BE2C (cell line): ENCODE data around the gene IL9.

Source experiments
- DNase-seq: peaks from one replicate; pipeline ENCODE4 v3.0.0-alpha.2; 2020
- H3K27me3 ChIP-seq: fragments of 250-450 bp; sonication (Bioruptor Pico); 2 replicates; pipeline ENCODE4 v1.5.1; 2020; ENCODE audit warnings: mild to moderate bottlenecking
- H3K36me3 ChIP-seq: fragments of 250-450 bp; sonication (Bioruptor Pico); 2 replicates; pipeline ENCODE4 v1.5.1; 2020; ENCODE audit warnings: mild to moderate bottlenecking
- H3K4me1 ChIP-seq: fragments of 250-450 bp; sonication (Bioruptor Pico); 2 replicates; pipeline ENCODE4 v1.5.1; 2020
- H3K4me3 ChIP-seq: 2 replicates; pipeline ENCODE4 v1.5.1; 2011; ENCODE audit warnings: low read depth, low read length
- H3K9me3 ChIP-seq: fragments of 250-450 bp; sonication (Bioruptor Pico); 2 replicates; pipeline ENCODE4 v1.5.1; 2020
- TF ChIP-seq, protein P1 (sequence below): IDR thresholded peaks from 2 replicates; pipeline ENCODE4 v1.5.1; 2012; ENCODE audit warnings: mild to moderate bottlenecking, low read depth, low read length

IL9 gene

DNA sequence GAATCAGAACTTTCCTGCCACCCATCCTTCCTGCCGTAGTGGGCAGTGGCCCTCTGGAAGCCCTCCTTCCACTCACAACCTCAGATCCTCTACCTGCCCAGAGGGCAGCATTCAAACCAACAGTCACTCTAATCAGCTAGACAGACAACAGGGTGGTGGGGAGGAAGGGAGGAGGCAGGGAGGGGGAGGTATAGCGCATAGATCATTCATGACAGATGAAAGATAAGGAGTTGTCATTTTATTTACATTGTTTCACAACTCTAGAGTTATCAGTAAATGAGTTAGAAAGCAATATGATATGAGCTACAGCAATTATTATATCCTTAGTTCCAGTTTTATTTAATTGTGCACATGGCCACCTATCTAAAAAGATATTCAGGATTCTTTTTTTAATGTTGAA, 852 bp downstream of the IL9 start:
- TF ChIP-seq, protein P1, sequence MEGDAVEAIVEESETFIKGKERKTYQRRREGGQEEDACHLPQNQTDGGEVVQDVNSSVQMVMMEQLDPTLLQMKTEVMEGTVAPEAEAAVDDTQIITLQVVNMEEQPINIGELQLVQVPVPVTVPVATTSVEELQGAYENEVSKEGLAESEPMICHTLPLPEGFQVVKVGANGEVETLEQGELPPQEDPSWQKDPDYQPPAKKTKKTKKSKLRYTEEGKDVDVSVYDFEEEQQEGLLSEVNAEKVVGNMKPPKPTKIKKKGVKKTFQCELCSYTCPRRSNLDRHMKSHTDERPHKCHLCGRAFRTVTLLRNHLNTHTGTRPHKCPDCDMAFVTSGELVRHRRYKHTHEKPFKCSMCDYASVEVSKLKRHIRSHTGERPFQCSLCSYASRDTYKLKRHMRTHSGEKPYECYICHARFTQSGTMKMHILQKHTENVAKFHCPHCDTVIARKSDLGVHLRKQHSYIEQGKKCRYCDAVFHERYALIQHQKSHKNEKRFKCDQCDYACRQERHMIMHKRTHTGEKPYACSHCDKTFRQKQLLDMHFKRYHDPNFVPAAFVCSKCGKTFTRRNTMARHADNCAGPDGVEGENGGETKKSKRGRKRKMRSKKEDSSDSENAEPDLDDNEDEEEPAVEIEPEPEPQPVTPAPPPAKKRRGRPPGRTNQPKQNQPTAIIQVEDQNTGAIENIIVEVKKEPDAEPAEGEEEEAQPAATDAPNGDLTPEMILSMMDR, result no peak
- H3K4me3 ChIP-seq, result no peak overlapping the region
- no peaks in the 10 kb centered on the region for H3K36me3 ChIP-seq
- H3K4me1 ChIP-seq, result no peaks in the 10 kb centered on the region
- peaks cover 21% of the 10 kb centered on the region for H3K27me3 ChIP-seq
- no peak for DNase-seq
- no peaks in the 10 kb centered on the region for H3K9me3 ChIP-seq

DNA sequence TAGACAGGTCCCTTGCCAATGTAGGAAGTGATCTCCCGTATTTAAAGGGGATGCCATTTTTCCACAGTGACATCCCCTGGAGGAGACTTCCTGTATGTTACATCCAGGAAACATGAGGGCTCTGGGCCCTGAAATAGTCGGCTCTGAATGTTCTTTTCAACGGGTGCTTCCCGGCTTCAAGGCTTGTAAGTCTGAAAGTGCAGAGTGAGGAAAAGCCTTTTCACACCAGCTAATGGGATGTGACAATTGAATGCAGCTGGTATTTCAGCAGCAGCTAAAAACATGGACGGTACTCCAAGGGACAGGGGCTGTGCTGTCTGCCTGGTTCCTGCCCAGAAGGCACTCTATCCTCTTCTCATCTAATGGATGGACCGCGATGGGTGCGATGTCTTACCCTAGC, 1.4 kb downstream of the IL9 start:
- Histone ChIP-seq H3K36me3 (no peaks in the 10 kb centered on the region), H3K9me3 (no peaks in the 10 kb centered on the region), H3K4me1 (no peaks in the 10 kb centered on the region), H3K27me3 (peaks cover 17% of the 10 kb centered on the region), H3K4me3 (no peak overlapping the region)
- TF ChIP-seq, protein P1, result no peak
- DNase-seq, result no peak

DNA sequence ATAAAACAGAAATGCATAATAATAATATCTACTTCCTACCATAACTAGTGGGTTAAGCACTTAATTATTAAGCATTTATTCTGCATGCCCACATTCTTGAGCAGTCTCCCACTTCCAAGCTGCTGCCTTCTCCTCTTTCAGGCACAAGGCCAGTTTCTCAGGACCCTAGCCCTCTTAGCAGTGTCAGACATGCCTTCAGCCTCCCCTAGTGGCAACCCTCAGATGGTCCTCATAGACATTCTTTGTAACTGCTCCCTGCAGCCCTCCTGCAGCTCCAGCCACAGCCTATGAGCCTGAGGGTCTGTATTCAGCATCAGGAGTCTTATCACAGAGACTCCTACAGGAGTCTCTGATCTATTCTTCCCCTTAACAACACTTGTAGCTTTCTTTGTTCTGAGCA, 3.9 kb downstream of the IL9 start:
- DNase-seq, result no peak
- Histone ChIP-seq H3K4me3 (no peak overlapping the region), H3K27me3 (peaks cover 13% of the 10 kb centered on the region), H3K4me1 (no peaks in the 10 kb centered on the region), H3K36me3 (no peaks in the 10 kb centered on the region), H3K9me3 (no peaks in the 10 kb centered on the region)
- TF ChIP-seq, protein P1, result peak; percentile 51

DNA sequence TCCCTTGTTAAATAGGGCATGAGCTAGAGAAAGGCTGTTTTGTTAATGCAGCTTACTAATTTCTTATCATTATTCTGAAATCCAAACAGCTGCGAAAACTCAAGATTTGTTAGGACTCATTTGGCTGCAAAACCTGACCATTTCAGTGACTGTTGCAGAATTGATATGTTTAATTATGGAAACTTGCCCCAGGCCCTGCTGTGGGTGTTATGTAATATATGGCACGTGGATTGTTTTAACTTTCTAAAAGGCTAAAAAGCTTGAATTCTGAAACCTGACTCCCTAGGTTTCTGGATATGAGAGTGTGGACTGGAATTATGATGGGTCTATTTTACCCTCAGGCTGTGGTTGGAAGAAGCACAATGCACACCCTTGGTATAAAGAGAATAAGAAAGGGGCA, 4.4 kb downstream of the IL9 start:
- no peak overlapping the region for H3K4me3 ChIP-seq
- H3K4me1 ChIP-seq, result no peaks in the 10 kb centered on the region
- no peaks in the 10 kb centered on the region for H3K36me3 ChIP-seq
- H3K27me3 ChIP-seq, result peaks cover 12% of the 10 kb centered on the region
- no peaks in the 10 kb centered on the region for H3K9me3 ChIP-seq
- DNase-seq, result no peak
- TF ChIP-seq, protein P1, result no peak

DNA sequence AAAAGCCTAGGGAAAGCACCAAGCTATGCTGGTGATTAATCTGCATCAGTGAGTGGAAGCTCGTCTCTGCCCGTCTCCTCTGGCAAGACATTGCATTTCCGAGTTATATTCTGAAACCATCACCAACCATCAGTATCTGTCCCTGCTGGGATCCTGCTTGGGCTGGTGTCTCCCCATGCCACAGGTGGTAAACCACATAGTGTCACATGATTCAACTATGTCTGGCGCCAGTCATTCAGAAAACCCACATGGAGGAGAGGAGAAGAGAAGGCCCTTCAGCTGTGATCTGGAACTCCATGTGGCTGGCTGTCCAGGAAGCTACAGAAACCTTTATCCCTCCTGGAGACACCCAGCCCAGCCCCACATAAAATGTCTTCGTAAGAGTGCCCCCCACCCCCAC, 4.8 kb downstream of the IL9 start:
- H3K36me3 ChIP-seq, result no peaks in the 10 kb centered on the region
- H3K27me3 ChIP-seq, result peaks cover 12% of the 10 kb centered on the region
- no peaks in the 10 kb centered on the region for H3K4me1 ChIP-seq
- H3K9me3 ChIP-seq, result no peaks in the 10 kb centered on the region
- DNase-seq, result no peak
- TF ChIP-seq, protein P1, result no peak
- no peak overlapping the region for H3K4me3 ChIP-seq

DNA sequence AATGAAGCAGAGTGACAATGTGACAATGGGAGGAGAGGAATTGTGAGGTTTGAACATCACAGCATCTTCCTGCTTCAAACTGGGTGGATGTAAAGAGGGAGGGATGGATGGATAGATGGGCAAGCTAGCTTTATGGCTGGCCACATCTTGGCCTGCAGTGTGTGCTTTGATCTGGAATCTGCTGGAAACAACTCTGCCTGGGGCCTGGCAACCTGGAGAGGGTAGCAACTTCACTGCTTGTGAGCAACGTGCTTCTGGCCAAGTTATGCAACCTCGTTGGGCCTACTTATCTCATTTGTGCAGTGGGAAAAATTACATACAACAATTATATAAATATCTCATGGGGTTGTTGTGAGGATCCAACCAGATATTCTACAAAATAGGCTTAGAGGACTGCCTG, 5.3 kb downstream of the IL9 start:
- Histone ChIP-seq H3K4me1 (no peaks in the 10 kb centered on the region), H3K36me3 (no peaks in the 10 kb centered on the region)

More for the DNA sequence above, 5.3 kb downstream of the IL9 start:
- Histone ChIP-seq H3K9me3 (no peaks in the 10 kb centered on the region), H3K4me3 (no peak overlapping the region), H3K27me3 (peaks cover 12% of the 10 kb centered on the region)
- TF ChIP-seq, protein P1, result no peak
- DNase-seq, result no peak
